IMR-90 (cell line): ENCODE data around the gene HEBP1. TPM values are rescaled to one million over a fixed set of nuclear protein-coding genes. Genes with fewer than 3 reads are reported as not detected.
A peak's percentile ranks its signal among the peaks of the same experiment; 100 is the strongest.

Source experiments
- ATAC-seq: fragments of 200-7000 bp; cut with Tn5 transposase; 2 replicates; pipeline ENCODE4 v1.9.1; 2020; ENCODE audit warnings: low read depth, mild to moderate bottlenecking, moderate library complexity
- BruUV-seq: library from RNA; stranded (reverse); fragments of 400-500 nt; replicated peaks from 2 replicates; lab custom pipeline; 2021; lab: Mats Ljungman, UMichigan
- CTCF ChIA-PET: fragments of 300-600 bp; formaldehyde crosslinking; extraction: SDS; loops from one replicate; lab custom pipeline; 2021; ENCODE audit warnings: antibody characterized with exemption; lab: Yijun Ruan, JAX
- POLR2A ChIA-PET: fragments of 300-600 bp; sonication (Branson Sonifier 250); formaldehyde crosslinking; loops from one replicate; lab custom pipeline; 2022; ENCODE audit warnings: antibody characterized with exemption; ENCODE audit not compliant: unreplicated experiment; lab: Charles Lee
- DNase-seq: peaks from one replicate; pipeline ENCODE4 v3.0.0; 2013
- H2AFZ ChIP-seq: replicated peaks from 2 replicates; pipeline ENCODE3; 2013; ENCODE audit warnings: low read length, mild to moderate bottlenecking; ENCODE audit not compliant: poor library complexity
- H2AK5ac ChIP-seq: 2 replicates; pipeline ENCODE4 v1.6.1; 2013; ENCODE audit warnings: low read depth, low read length, inconsistent platforms
- H2AK9ac ChIP-seq: replicated peaks from 2 replicates; pipeline ENCODE3; 2013; ENCODE audit warnings: mild to moderate bottlenecking, low read depth, low read length, moderate library complexity; ENCODE audit not compliant: poor library complexity
- H2BK120ac ChIP-seq: 2 replicates; pipeline ENCODE4 v1.6.1; 2013; ENCODE audit warnings: low read depth, low read length, inconsistent platforms
- H2BK15ac ChIP-seq: 3 replicates; pipeline ENCODE4 v1.6.1; 2013; ENCODE audit warnings: low read depth, low read length, inconsistent platforms
- H2BK20ac ChIP-seq: 2 replicates; pipeline ENCODE4 v1.6.1; 2013; ENCODE audit warnings: low read depth, mild to moderate bottlenecking, inconsistent platforms, low read length, moderate library complexity
- H2BK5ac ChIP-seq: 2 replicates; pipeline ENCODE4 v1.6.1; 2013; ENCODE audit warnings: mild to moderate bottlenecking, low read depth, low read length, inconsistent platforms; ENCODE audit not compliant: poor library complexity, severe bottlenecking
- H3K14ac ChIP-seq: replicated peaks from 2 replicates; pipeline ENCODE4 v1.6.1; 2013; ENCODE audit warnings: low read depth, low read length, inconsistent platforms
- H3K18ac ChIP-seq: 2 replicates; pipeline ENCODE4 v1.6.1; 2013; ENCODE audit warnings: low read depth, low read length, control low read depth
- H3K23ac ChIP-seq: 2 replicates; pipeline ENCODE4 v1.6.1; 2013; ENCODE audit warnings: low read depth, low read length, inconsistent platforms
- H3K27ac ChIP-seq: 2 replicates; pipeline ENCODE4 v1.5.1; 2013; ENCODE audit warnings: mild to moderate bottlenecking, control low read depth, low read length; ENCODE audit not compliant: insufficient read depth
- H3K27me3 ChIP-seq: 2 replicates; pipeline ENCODE4 v1.6.1; 2013; ENCODE audit warnings: low read length; ENCODE audit not compliant: control insufficient read depth, insufficient read depth
- H3K36me3 ChIP-seq: 2 replicates; pipeline ENCODE4 v1.6.1; 2013; ENCODE audit warnings: low read length, mixed read lengths; ENCODE audit not compliant: control insufficient read depth, insufficient read depth
- H3K4ac ChIP-seq: 2 replicates; pipeline ENCODE4 v1.6.1; 2013; ENCODE audit warnings: low read depth, low read length, inconsistent platforms
- H3K4me1 ChIP-seq: 2 replicates; pipeline ENCODE4 v1.6.1; 2013; ENCODE audit warnings: low read length, mixed read lengths; ENCODE audit not compliant: control insufficient read depth, insufficient read depth
- H3K4me2 ChIP-seq: 2 replicates; pipeline ENCODE4 v1.6.1; 2013; ENCODE audit warnings: low read depth, mild to moderate bottlenecking, control low read depth, low read length, moderate library complexity
- H3K4me3 ChIP-seq: 2 replicates; pipeline ENCODE4 v1.5.1; 2013; ENCODE audit warnings: low read depth, mild to moderate bottlenecking, control low read depth, low read length, moderate library complexity; ENCODE audit not compliant: insufficient read depth
- H3K56ac ChIP-seq: 2 replicates; pipeline ENCODE4 v1.6.1; 2013; ENCODE audit warnings: low read length, inconsistent platforms; ENCODE audit not compliant: insufficient read depth; ENCODE audit errors: extremely low read depth
- H3K79me1 ChIP-seq, 2 experiments: 2 replicates each; pipeline ENCODE4 v1.6.1; 2013; ENCODE audit warnings: low read length in 2 of 2, inconsistent platforms in 1 of 2, low read depth in 1 of 2
- H3K9ac ChIP-seq: 2 replicates; pipeline ENCODE4 v1.6.1; 2013; ENCODE audit warnings: low read depth, low read length, control low read depth
- H3K9me1 ChIP-seq: 2 replicates; pipeline ENCODE4 v1.6.1; 2013; ENCODE audit warnings: low read length, inconsistent platforms; ENCODE audit not compliant: insufficient read depth
- H3K9me3 ChIP-seq: 2 replicates; pipeline ENCODE4 v1.6.1; 2013; ENCODE audit warnings: low read length; ENCODE audit not compliant: control insufficient read depth, insufficient read depth
- H4K20me1 ChIP-seq: 2 replicates; pipeline ENCODE4 v1.6.1; 2013; ENCODE audit warnings: low read length, inconsistent platforms; ENCODE audit not compliant: insufficient read depth
- H4K5ac ChIP-seq: 2 replicates; pipeline ENCODE4 v1.6.1; 2013; ENCODE audit warnings: mild to moderate bottlenecking, low read depth, low read length, control low read depth
- H4K8ac ChIP-seq, 2 experiments: 2 replicates each; pipeline ENCODE4 v1.6.1; 2013; ENCODE audit warnings: low read depth in 2 of 2, low read length in 2 of 2, control low read depth in 1 of 2, inconsistent platforms in 1 of 2
- H4K91ac ChIP-seq: 2 replicates; pipeline ENCODE4 v1.6.1; 2013; ENCODE audit warnings: low read depth, low read length, inconsistent platforms; ENCODE audit not compliant: insufficient read depth
- BHLHE40 ChIP-seq: fragments of 150-350 bp; IDR thresholded peaks from 2 replicates; pipeline ENCODE4 v1.6.1; 2016; ENCODE audit warnings: mild to moderate bottlenecking, low read depth, low read length
- CEBPB ChIP-seq: IDR thresholded peaks from 2 replicates; pipeline ENCODE4 v1.6.1; 2012; ENCODE audit warnings: low read depth, low read length, improper control_type of control experiment
- CHD1 ChIP-seq: IDR thresholded peaks from 2 replicates; pipeline ENCODE4 v1.6.1; 2012; ENCODE audit warnings: low read depth, low read length, improper control_type of control experiment
- FOS ChIP-seq: fragments of 150-350 bp; IDR thresholded peaks from 2 replicates; pipeline ENCODE4 v1.6.1; 2016; ENCODE audit warnings: low read depth, low read length
- MAFK ChIP-seq: IDR thresholded peaks from 2 replicates; pipeline ENCODE4 v1.6.1; 2012; ENCODE audit warnings: low read depth, low read length, improper control_type of control experiment
- MAZ ChIP-seq: IDR thresholded peaks from 2 replicates; pipeline ENCODE4 v1.6.1; 2012; ENCODE audit warnings: low read depth, mild to moderate bottlenecking, low read length, improper control_type of control experiment, moderate library complexity, borderline replicate concordance
- MXI1 ChIP-seq: IDR thresholded peaks from 2 replicates; pipeline ENCODE4 v1.6.1; 2012; ENCODE audit warnings: low read depth, mild to moderate bottlenecking, low read length, moderate library complexity, borderline replicate concordance
- NFE2L2 ChIP-seq: fragments of 150-350 bp; IDR thresholded peaks from 2 replicates; pipeline ENCODE4 v1.6.1; 2016; ENCODE audit warnings: low read depth, mild to moderate bottlenecking, low read length
- POLR2A ChIP-seq: IDR thresholded peaks from 2 replicates; pipeline ENCODE4 v1.6.1; 2012; ENCODE audit warnings: mild to moderate bottlenecking, low read depth, low read length
- RCOR1 ChIP-seq: IDR thresholded peaks from 2 replicates; pipeline ENCODE4 v1.6.1; 2012; ENCODE audit warnings: mild to moderate bottlenecking, low read length, improper control_type of control experiment; ENCODE audit not compliant: insufficient replicate concordance
- RFX5 ChIP-seq: IDR thresholded peaks from 2 replicates; pipeline ENCODE4 v1.8.0; 2012; ENCODE audit warnings: low read depth, mild to moderate bottlenecking, low read length, moderate library complexity
- SMC3 ChIP-seq: fragments of 150-350 bp; IDR thresholded peaks from 2 replicates; pipeline ENCODE4 v1.6.1; 2016; ENCODE audit warnings: low read depth, mild to moderate bottlenecking, antibody characterized with exemption, low read length, moderate library complexity
- WGBS, 2 experiments: methylation state at CpG; one replicate each; pipeline versions ENCODE4 v1.1.5 to v1.1.7; 2013; ENCODE audit warnings: missing lambda C conversion rate in 2 of 2; ENCODE audit not compliant: insufficient read length in 1 of 2; ENCODE audit errors: extremely low coverage in 2 of 2; 5-methylcytosine and 5-hydroxymethylcytosine counted together
- dilution Hi-C: fragments of 300-500 bp; cut with HindIII; formaldehyde crosslinking; loops from one replicate; pipeline ENCODE4 v1.14.3; 2018; ENCODE audit warnings: low sequenced_read_pairs; ENCODE audit not compliant: unreplicated experiment
- in situ Hi-C: fragments of 300-500 bp; cut with MboI; formaldehyde crosslinking; loops from 3 replicates; pipeline ENCODE4 v1.14.3; 2019; ENCODE audit warnings: low sequenced_read_pairs, inconsistent platforms, mixed read lengths
- intact Hi-C: fragments of 100-400 bp; cut with micrococcal nuclease; formaldehyde crosslinking; loops from 2 replicates; pipeline ENCODE4 v1.10.0; 2022
- polyA plus RNA-seq, 3 experiments: library from polyadenylated mRNA; depleted of rRNA; stranded (reverse); fragments of >200 nt; gene quantifications; 2 replicates each; pipeline ENCODE4 v1.2.3, GENCODE V29; 2012; ENCODE audit warnings: low replicate concordance in 1 of 3
- total RNA-seq: library from RNA; depleted of rRNA; stranded (reverse); fragments of >200 nt; gene quantifications from 2 replicates; pipeline ENCODE4 v1.2.3, GENCODE V29; 2012
- TF ChIP-seq, protein P1 (sequence below): fragments of 150-350 bp; IDR thresholded peaks from 2 replicates; pipeline ENCODE4 v1.6.1; 2016; ENCODE audit warnings: low read depth, mild to moderate bottlenecking, low read length, moderate library complexity, borderline replicate concordance
- TF ChIP-seq, protein P2 (sequence below): conservative IDR thresholded peaks from 2 replicates; pipeline ENCODE4 v1.5.1; 2012; ENCODE audit warnings: mild to moderate bottlenecking, low read depth, low read length, improper control_type of control experiment

HEBP1 gene
- total and polyA plus RNA-seq, 2 of the 4 experiments (the other 2 are of a cell fraction) = 18.8 to 49.2 TPM

DNA sequence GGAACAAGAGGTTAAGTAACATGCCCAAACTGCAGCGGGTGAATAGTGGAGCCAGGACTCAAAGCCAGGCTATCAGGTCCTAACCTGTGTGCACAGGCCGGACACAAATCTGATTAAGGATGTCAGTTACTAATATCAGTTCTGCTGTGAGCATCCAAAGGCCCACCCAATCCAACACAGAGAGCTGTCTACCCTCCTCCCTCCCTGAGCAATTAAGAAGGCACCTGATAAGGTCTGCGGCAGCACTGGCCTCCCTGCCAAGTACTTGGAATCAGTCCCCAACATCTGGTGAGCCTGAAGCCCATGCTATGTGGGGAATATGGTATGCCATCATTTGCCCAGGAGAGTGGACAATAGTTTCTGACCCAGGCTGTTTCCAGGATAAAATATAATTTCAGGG is 3.9 kb downstream of the HEBP1 start:
- TF ChIP-seq SMC3 (no peak), BHLHE40 (no peak), RFX5 (no peak), MAFK (no peak), POLR2A (no peak), NFE2L2 (no peak), MXI1 (no peak), CHD1 (no peak), MAZ (no peak), RCOR1 (no peak), CEBPB (no peak), FOS (no peak)
- TF ChIP-seq, protein P1, sequence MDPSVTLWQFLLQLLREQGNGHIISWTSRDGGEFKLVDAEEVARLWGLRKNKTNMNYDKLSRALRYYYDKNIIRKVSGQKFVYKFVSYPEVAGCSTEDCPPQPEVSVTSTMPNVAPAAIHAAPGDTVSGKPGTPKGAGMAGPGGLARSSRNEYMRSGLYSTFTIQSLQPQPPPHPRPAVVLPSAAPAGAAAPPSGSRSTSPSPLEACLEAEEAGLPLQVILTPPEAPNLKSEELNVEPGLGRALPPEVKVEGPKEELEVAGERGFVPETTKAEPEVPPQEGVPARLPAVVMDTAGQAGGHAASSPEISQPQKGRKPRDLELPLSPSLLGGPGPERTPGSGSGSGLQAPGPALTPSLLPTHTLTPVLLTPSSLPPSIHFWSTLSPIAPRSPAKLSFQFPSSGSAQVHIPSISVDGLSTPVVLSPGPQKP = no peak
- TF ChIP-seq, protein P2, sequence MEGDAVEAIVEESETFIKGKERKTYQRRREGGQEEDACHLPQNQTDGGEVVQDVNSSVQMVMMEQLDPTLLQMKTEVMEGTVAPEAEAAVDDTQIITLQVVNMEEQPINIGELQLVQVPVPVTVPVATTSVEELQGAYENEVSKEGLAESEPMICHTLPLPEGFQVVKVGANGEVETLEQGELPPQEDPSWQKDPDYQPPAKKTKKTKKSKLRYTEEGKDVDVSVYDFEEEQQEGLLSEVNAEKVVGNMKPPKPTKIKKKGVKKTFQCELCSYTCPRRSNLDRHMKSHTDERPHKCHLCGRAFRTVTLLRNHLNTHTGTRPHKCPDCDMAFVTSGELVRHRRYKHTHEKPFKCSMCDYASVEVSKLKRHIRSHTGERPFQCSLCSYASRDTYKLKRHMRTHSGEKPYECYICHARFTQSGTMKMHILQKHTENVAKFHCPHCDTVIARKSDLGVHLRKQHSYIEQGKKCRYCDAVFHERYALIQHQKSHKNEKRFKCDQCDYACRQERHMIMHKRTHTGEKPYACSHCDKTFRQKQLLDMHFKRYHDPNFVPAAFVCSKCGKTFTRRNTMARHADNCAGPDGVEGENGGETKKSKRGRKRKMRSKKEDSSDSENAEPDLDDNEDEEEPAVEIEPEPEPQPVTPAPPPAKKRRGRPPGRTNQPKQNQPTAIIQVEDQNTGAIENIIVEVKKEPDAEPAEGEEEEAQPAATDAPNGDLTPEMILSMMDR = no peak
- H2AK5ac ChIP-seq = no peak overlapping the region
- no peak overlapping the region for H3K27ac ChIP-seq
- POLR2A ChIA-PET = no interaction called here
- no peak overlapping the region for H2BK5ac ChIP-seq
- H3K27me3 ChIP-seq = no peaks in the 10 kb centered on the region
- 0 out of 2 replicates have a peak overlapping the region, but pooled peaks have one; percentile 8 for H3K4ac ChIP-seq
- peak overlapping the region; percentile 19; the same call in 1 of the 2 replicates for H3K23ac ChIP-seq
- ATAC-seq (no peak), DNase-seq (no peak)
- H4K91ac ChIP-seq = no peak overlapping the region
- BruUV-seq = no TSS peak
- intact Hi-C loops (loop anchor here (10.0 kb wide), 1 partner anchor 1169 kb away; no protein-coding TSS in a partner anchor), dilution Hi-C loops (no loop called here), in situ Hi-C loops (no loop called here)
- H3K9me3 ChIP-seq = no peaks in the 10 kb centered on the region
- H3K4me3 ChIP-seq = no peak overlapping the region
- no CpG with 5 or more reads among the region's 3 CpGs for WGBS, 2 experiments
- CTCF ChIA-PET = no interaction called here
- no peak overlapping the region for H4K8ac ChIP-seq
- H3K9ac ChIP-seq = no peak overlapping the region
- no peak overlapping the region for H2BK120ac ChIP-seq
- no peak overlapping the region; the same call in 1 of the 2 replicates for H3K14ac ChIP-seq
- no peak overlapping the region; the same call in 1 of the 2 replicates for H3K4me2 ChIP-seq
- no peak overlapping the region for H2AFZ ChIP-seq
- H3K79me1 ChIP-seq = peaks cover 53 to 72% of the 10 kb centered on the region in 2 experiments
- no peak overlapping the region for H3K56ac ChIP-seq
- 0 out of 2 replicates have a peak, but pooled peaks cover 2% of the 10 kb centered on the region for H3K36me3 ChIP-seq
- no peak overlapping the region for H2BK20ac ChIP-seq
- peaks cover 13% of the 10 kb centered on the region for H4K20me1 ChIP-seq
- no peak overlapping the region for H2AK9ac ChIP-seq
- H4K5ac ChIP-seq = no peak overlapping the region; the same call in 1 of the 2 replicates
- peaks cover 8% of the 10 kb centered on the region for H3K9me1 ChIP-seq
- peaks cover 21% of the 10 kb centered on the region for H3K4me1 ChIP-seq
- H3K18ac ChIP-seq = no peak overlapping the region
- H2BK15ac ChIP-seq = no peak overlapping the region
